RCC 7860 (cell line): ENCODE results near the gene TYRO3.
"Not testable (repeated sequence)": the region's sequence is repeated elsewhere in the genome, so short reads cannot be mapped to it uniquely, and the experiment has no call there.

Experiments used
- DNase-seq: peaks from one replicate; pipeline ENCODE4 v3.0.0-alpha.2; 2015; ENCODE audit warnings: low spot score
- FAIRE-seq: peaks from 2 replicates; lab custom pipeline; 2012; peaks lifted over from hg19 to GRCh38; lab: Jason Lieb, UNC

The TYRO3 gene

GRCh38 chr15:41572866-41573265, 13.9 kb downstream of the TYRO3 start:
- no peak for FAIRE-seq
- no peak for DNase-seq

GRCh38 chr15:41573396-41573795, 14.4 kb downstream of the TYRO3 start:
- DNase-seq (no peak), FAIRE-seq (no peak)

- FAIRE-seq: no peak
Observed at GRCh38 chr15:41574158-41574557, 15.1 kb downstream of the TYRO3 start.

GRCh38 chr15:41575282-41575681, 16.3 kb downstream of the TYRO3 start:
- FAIRE-seq: no peak
- DNase-seq: no peak

More at GRCh38 chr15:41574158-41574557, 15.1 kb downstream of the TYRO3 start:
- no peak for DNase-seq

- DNase-seq: no peak
- no peak for FAIRE-seq
Observed at GRCh38 chr15:41577863-41578735, 19.1 kb downstream of the TYRO3 start.

GRCh38 chr15:41578736-41579383, 19.8 kb downstream of the TYRO3 start:
- no peak for DNase-seq
- no peak for FAIRE-seq

GRCh38 chr15:41581110-41581509, 22.1 kb downstream of the TYRO3 start:
- FAIRE-seq (no peak), DNase-seq (no peak)

- no peak for DNase-seq
- no peak for FAIRE-seq
Observed at GRCh38 chr15:41583795-41584194, 24.8 kb downstream of the TYRO3 start.

- no peak for FAIRE-seq
- no peak for DNase-seq
Observed at GRCh38 chr15:41584636-41585126, 25.7 kb downstream of the TYRO3 start.

- FAIRE-seq (no peak), DNase-seq (peak; percentile 26)
Observed at GRCh38 chr15:41585127-41586047, 26.4 kb downstream of the TYRO3 start.

- FAIRE-seq, DNase-seq: not testable (repeated sequence)
Observed at GRCh38 chr15:41586531-41587282, 27.7 kb downstream of the TYRO3 start.

GRCh38 chr15:41589018-41589417, 30.0 kb downstream of the TYRO3 start:
- FAIRE-seq, DNase-seq: not testable (repeated sequence)

GRCh38 chr15:41589571-41589970, 30.6 kb downstream of the TYRO3 start:
- not testable (repeated sequence) for FAIRE-seq, DNase-seq

GRCh38 chr15:41591217-41591616, 32.2 kb downstream of the TYRO3 start:
- FAIRE-seq: not testable (repeated sequence)

GRCh38 chr15:41592718-41593117, 33.7 kb downstream of the TYRO3 start:
- FAIRE-seq, DNase-seq: not testable (repeated sequence)

More at GRCh38 chr15:41591217-41591616, 32.2 kb downstream of the TYRO3 start:
- not testable (repeated sequence) for DNase-seq

GRCh38 chr15:41594801-41595746, 36.1 kb downstream of the TYRO3 start:
- DNase-seq (no peak), FAIRE-seq (no peak)

- DNase-seq (no peak), FAIRE-seq (no peak)
Observed at GRCh38 chr15:41596972-41597371, 38.0 kb downstream of the TYRO3 start.

GRCh38 chr15:41597787-41598186, 38.8 kb downstream of the TYRO3 start:
- FAIRE-seq: no peak
- DNase-seq: no peak

GRCh38 chr15:41599061-41599460, 40.0 kb downstream of the TYRO3 start:
- FAIRE-seq (no peak), DNase-seq (no peak)
